Neuronal stem cell (in vitro differentiated cells): Measurements from ENCODE around the gene ULBP3. TPM values are rescaled to one million over a fixed set of nuclear protein-coding genes. Genes with fewer than 3 reads are reported as not detected.

Experiments used
- DNase-seq: peaks from one replicate; pipeline ENCODE4 v3.0.0-alpha.2; 2013; ENCODE audit warnings: low spot score
- H2AFZ ChIP-seq: one replicate; pipeline ENCODE4 v1.6.1; 2013; ENCODE audit warnings: mild to moderate bottlenecking, low read length, inconsistent platforms
- H2AK5ac ChIP-seq: 2 replicates; pipeline ENCODE4 v1.6.1; 2013; ENCODE audit warnings: low read depth, mild to moderate bottlenecking, inconsistent platforms, low read length, moderate library complexity, mixed read lengths
- H2BK120ac ChIP-seq: 2 replicates; pipeline ENCODE4 v1.6.1; 2013; ENCODE audit warnings: low read depth, mild to moderate bottlenecking, inconsistent platforms, low read length, moderate library complexity, mixed read lengths
- H2BK12ac ChIP-seq: one replicate; pipeline ENCODE4 v1.6.1; 2013; ENCODE audit warnings: low read length, inconsistent platforms
- H2BK15ac ChIP-seq: 2 replicates; pipeline ENCODE4 v1.6.1; 2013; ENCODE audit warnings: mild to moderate bottlenecking, low read length, inconsistent platforms, mixed read lengths
- H2BK5ac ChIP-seq: one replicate; pipeline ENCODE4 v1.6.1; 2013; ENCODE audit warnings: inconsistent platforms, mild to moderate bottlenecking, low read length, moderate library complexity
- H3K14ac ChIP-seq: one replicate; pipeline ENCODE4 v1.6.1; 2013; ENCODE audit warnings: low read length, inconsistent platforms
- H3K18ac ChIP-seq: 2 replicates; pipeline ENCODE4 v1.6.1; 2013; ENCODE audit warnings: low read length, inconsistent platforms
- H3K23ac ChIP-seq: 2 replicates; pipeline ENCODE4 v1.6.1; 2013; ENCODE audit warnings: low read depth, mild to moderate bottlenecking, mixed read lengths, low read length, inconsistent platforms; ENCODE audit not compliant: poor library complexity
- H3K27ac ChIP-seq: replicated peaks from 3 replicates; pipeline ENCODE4 v1.5.1; 2013; ENCODE audit warnings: low read length, inconsistent platforms
- H3K27me3 ChIP-seq, 3 experiments: 2 replicates each; pipeline ENCODE4 v1.6.1; 2013; ENCODE audit warnings: low read length in 3 of 3, mild to moderate bottlenecking in 2 of 3, inconsistent platforms in 1 of 3, low read depth in 1 of 3, mixed read lengths in 1 of 3, moderate library complexity in 1 of 3; ENCODE audit not compliant: control insufficient read depth in 3 of 3, insufficient read depth in 3 of 3
- H3K36me3 ChIP-seq, 2 donors: replicated peaks in 1 of 2; 2 replicates each; pipeline ENCODE4 v1.6.1; 2013; ENCODE audit warnings: low read length in 2 of 2; ENCODE audit not compliant: control insufficient read depth in 2 of 2, insufficient read depth in 2 of 2
- H3K4ac ChIP-seq: 2 replicates; pipeline ENCODE4 v1.6.1; 2013; ENCODE audit warnings: inconsistent platforms, mild to moderate bottlenecking, low read length, moderate library complexity
- H3K4me1 ChIP-seq, 2 donors: 1 replicate in 1 of 2; 2 replicates in 1 of 2; pipeline ENCODE4 v1.6.1; 2013; ENCODE audit warnings: low read length in 2 of 2, low read depth in 1 of 2; ENCODE audit not compliant: control insufficient read depth in 2 of 2, insufficient read depth in 1 of 2
- H3K4me2 ChIP-seq: one replicate; pipeline ENCODE4 v1.6.1; 2013; ENCODE audit warnings: mild to moderate bottlenecking, low read length, inconsistent platforms; ENCODE audit not compliant: insufficient read depth, poor library complexity, severe bottlenecking
- H3K4me3 ChIP-seq, 2 donors: 2 replicates each; pipeline ENCODE4 v1.5.1; 2013; ENCODE audit warnings: low read length in 2 of 2, mild to moderate bottlenecking in 2 of 2, inconsistent platforms in 1 of 2, moderate library complexity in 1 of 2
- H3K79me1 ChIP-seq: one replicate; pipeline ENCODE4 v1.6.1; 2013; ENCODE audit warnings: low read depth, mild to moderate bottlenecking, inconsistent platforms, low read length, moderate library complexity
- H3K9ac ChIP-seq: one replicate; pipeline ENCODE4 v1.6.1; 2013; ENCODE audit warnings: mild to moderate bottlenecking, low read depth, low read length, inconsistent platforms; ENCODE audit not compliant: poor library complexity
- H3K9me3 ChIP-seq, 2 donors: replicated peaks in 1 of 2; 2 replicates each; pipeline versions ENCODE3 to v1.6.1; 2013; ENCODE audit warnings: low read length in 2 of 2, mild to moderate bottlenecking in 2 of 2, inconsistent platforms in 1 of 2, low read depth in 1 of 2, mixed read lengths in 1 of 2, moderate library complexity in 1 of 2; ENCODE audit not compliant: control insufficient read depth in 2 of 2, insufficient read depth in 1 of 2
- H4K8ac ChIP-seq: one replicate; pipeline ENCODE4 v1.6.1; 2013; ENCODE audit warnings: low read depth, mild to moderate bottlenecking, inconsistent platforms, low read length, moderate library complexity
- H4K91ac ChIP-seq: one replicate; pipeline ENCODE4 v1.6.1; 2013; ENCODE audit warnings: low read length, low read depth, mild to moderate bottlenecking, inconsistent platforms; ENCODE audit not compliant: poor library complexity
- WGBS, 2 donors: extraction: QIAGEN DNeasy Blood & Tissue Kit; methylation state at CpG; one replicate each; pipeline ENCODE4 v1.1.7; 2013; ENCODE audit warnings: missing lambda C conversion rate in 2 of 2, mixed read lengths in 1 of 2; ENCODE audit not compliant: insufficient read length in 2 of 2, insufficient replicate concordance in 1 of 2; ENCODE audit errors: extremely low coverage in 2 of 2; 5-methylcytosine and 5-hydroxymethylcytosine counted together
- polyA plus RNA-seq, 2 experiments: library from polyadenylated mRNA; stranded (reverse); fragments of 200-250 nt; gene quantifications; one replicate each; pipeline ENCODE4 v1.2.3, GENCODE V29; 2013

The ULBP3 gene
- polyA plus RNA-seq (2013, experiment 1 of 2): 7.8 TPM
- 7.7 TPM for polyA plus RNA-seq (2013, experiment 2 of 2)

DNA sequence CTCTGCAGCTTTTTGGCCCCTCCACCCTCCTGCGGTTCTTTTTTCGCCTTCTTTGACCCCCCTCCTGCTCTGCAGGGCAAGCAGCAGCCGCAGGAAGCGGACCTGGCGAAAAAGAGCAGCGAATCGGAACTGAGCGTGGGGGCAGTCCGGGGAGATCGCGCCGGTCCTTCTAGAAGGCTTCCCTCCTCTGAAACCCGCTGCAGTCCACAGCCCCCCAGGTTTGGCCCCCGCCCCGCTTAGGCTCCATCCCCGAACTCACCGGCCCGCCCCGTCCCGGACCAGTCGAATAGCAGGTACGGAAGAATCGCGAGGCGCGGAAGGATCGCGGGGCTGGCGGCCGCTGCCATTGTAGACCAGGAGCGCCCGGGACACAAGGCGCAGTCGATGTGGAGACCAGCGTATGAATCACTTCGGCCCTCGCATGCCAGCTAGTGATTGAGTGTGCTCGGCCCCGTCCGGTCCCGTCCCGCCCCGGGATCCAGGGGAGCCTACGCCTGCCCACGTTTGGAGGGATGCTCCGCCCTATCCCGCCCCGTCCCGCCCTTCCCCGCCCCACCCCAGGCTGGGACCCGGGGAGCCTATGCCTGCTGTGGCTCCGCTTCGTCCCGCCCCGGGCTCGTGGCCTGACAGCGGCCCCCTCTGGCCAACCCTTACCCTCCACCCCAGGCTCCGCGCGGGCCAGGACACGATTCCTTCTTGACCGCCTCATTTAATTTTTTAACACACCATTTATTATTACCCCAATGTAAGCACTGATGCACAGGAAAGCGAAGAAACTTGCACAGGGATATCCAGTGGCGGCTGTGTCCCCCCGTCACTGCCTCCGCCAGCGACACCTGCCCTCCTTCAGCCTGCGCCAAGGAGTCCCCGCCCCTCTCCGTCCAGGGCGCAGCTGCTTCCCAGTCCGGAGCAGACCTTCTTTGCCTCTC lies at the start of gene ULBP3:
Gene ULBP3 (minus strand): TSS at position 402 of the 929 bp plus-strand sequence. CDS start 55 bp downstream, at position 347.
- Histone ChIP-seq H4K8ac (peak within 1 kb of the TSS; percentile 92), H3K23ac (no peak within 1 kb of the TSS), H3K9me3 (no peaks in the 10 kb centered on the region), H3K79me1 (peaks cover 2% of the 10 kb centered on the region), H2AK5ac (peak within 1 kb of the TSS; percentile 1), H3K4ac (peak within 1 kb of the TSS; percentile 12), H2BK12ac (no peak within 1 kb of the TSS), H3K9ac (peak within 1 kb of the TSS; percentile 80), H3K4me3 (peak within 1 kb of the TSS; percentile 78 to 86), H3K27ac (peak within 1 kb of the TSS; percentile 33), H2BK120ac (peak within 1 kb of the TSS; percentile 8), H3K4me2 (peak within 1 kb of the TSS; percentile 98), H3K18ac (peak within 1 kb of the TSS; percentile 88), H3K14ac (peak within 1 kb of the TSS; percentile 63), H3K27me3 (peaks cover 0 to 3% (median 2%) of the 10 kb centered on the region in 3 experiments), H3K36me3 (peaks cover 4 to 13% of the 10 kb centered on the region in 2 donors), H4K91ac (no peak within 1 kb of the TSS), H3K4me1 (peaks cover 7 to 17% of the 10 kb centered on the region in 2 donors), H2BK15ac (peak within 1 kb of the TSS; percentile 95), H2AFZ (peak within 1 kb of the TSS; percentile 99), H2BK5ac (no peak within 1 kb of the TSS)
- DNase-seq: peak; percentile 86
- WGBS, 2 donors: no CpG with 5 or more reads among the region's 72 CpGs

DNA sequence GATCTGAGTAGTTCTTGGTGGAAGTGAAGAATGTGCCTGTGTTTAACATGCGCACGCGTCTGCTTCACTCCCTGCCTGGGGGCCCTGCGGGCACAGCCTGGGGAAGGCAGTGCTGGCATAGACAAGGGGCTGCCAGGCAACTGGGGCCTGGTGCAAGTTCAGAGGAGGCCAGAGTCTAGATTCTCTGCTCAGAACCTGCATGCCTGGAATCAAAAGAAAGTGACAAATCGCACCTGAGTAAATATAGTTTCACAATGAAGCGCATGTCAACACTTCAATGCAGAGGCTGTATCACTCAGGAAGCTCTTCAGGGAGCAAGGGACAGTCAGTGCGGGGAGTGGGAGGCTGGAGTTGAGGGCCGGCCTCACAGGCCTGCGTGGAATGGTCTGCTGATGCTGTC lies 49.7 kb upstream of the ULBP3 start:
- DNase-seq: no peak
- H3K27ac ChIP-seq: no peak overlapping the region
- no peak overlapping the region for H3K9ac ChIP-seq
- no peak overlapping the region for H2BK12ac ChIP-seq
- no peak overlapping the region for H2BK5ac ChIP-seq
- H2AFZ ChIP-seq: peak overlapping the region; percentile 90
- H2BK120ac ChIP-seq: no peak overlapping the region
- no CpG with 5 or more reads among the region's 9 CpGs for WGBS, 2 donors
- no peak overlapping the region for H3K4me3 ChIP-seq
- no peak overlapping the region for H2BK15ac ChIP-seq
- H3K14ac ChIP-seq: no peak overlapping the region
- H3K4ac ChIP-seq: no peak overlapping the region
- H4K8ac ChIP-seq: no peak overlapping the region
- peaks cover 2 to 15% of the 10 kb centered on the region in 2 donors for H3K4me1 ChIP-seq
- no peaks in the 10 kb centered on the region for H3K36me3 ChIP-seq
- no peaks in the 10 kb centered on the region for H3K9me3 ChIP-seq
- H2AK5ac ChIP-seq: no peak overlapping the region
- H3K23ac ChIP-seq: no peak overlapping the region
- no peaks in the 10 kb centered on the region for H3K27me3 ChIP-seq
- no peaks in the 10 kb centered on the region for H3K79me1 ChIP-seq
- H3K4me2 ChIP-seq: no peak overlapping the region
- H3K18ac ChIP-seq: no peak overlapping the region
- H4K91ac ChIP-seq: no peak overlapping the region

DNA sequence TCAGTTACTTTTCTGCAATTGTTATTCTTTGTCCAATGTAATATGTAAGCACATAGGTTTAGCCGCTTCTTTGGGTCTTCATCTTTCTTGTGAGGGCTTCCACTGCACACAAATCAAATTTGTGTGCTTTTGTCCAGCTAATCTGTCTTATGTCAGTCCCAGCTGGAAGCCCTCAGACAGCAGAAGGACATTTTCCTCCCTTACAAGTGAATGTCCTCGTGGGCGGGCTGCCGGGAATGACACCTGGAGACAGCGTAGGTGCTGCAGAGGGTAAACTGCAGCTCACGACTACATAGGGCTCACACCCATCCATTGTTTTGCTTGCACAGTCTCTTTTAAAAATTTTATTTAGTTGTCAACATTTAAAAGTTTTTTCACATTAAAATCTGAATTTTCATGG lies 49.3 kb upstream of the ULBP3 start:
- H2BK15ac ChIP-seq: no peak overlapping the region
- no CpG with 5 or more reads among the region's 6 CpGs for WGBS, 2 donors
- H3K4me2 ChIP-seq: no peak overlapping the region
- no peaks in the 10 kb centered on the region for H3K9me3 ChIP-seq
- no peak overlapping the region for H2BK120ac ChIP-seq
- no peak overlapping the region for H2BK12ac ChIP-seq
- no peak overlapping the region for H4K91ac ChIP-seq
- H2AFZ ChIP-seq: peak overlapping the region; percentile 90
- H3K79me1 ChIP-seq: no peaks in the 10 kb centered on the region
- no peak overlapping the region for H3K23ac ChIP-seq
- H3K9ac ChIP-seq: no peak overlapping the region
- no peak overlapping the region for H3K27ac ChIP-seq
- H4K8ac ChIP-seq: no peak overlapping the region
- H3K4me1 ChIP-seq: peaks cover 2 to 15% of the 10 kb centered on the region in 2 donors
- no peak overlapping the region for H3K18ac ChIP-seq
- DNase-seq: no peak
- no peaks in the 10 kb centered on the region for H3K36me3 ChIP-seq
- H3K4me3 ChIP-seq: no peak overlapping the region
- no peak overlapping the region for H3K4ac ChIP-seq
- H2AK5ac ChIP-seq: no peak overlapping the region
- no peak overlapping the region for H2BK5ac ChIP-seq
- H3K27me3 ChIP-seq: no peaks in the 10 kb centered on the region
- no peak overlapping the region for H3K14ac ChIP-seq

DNA sequence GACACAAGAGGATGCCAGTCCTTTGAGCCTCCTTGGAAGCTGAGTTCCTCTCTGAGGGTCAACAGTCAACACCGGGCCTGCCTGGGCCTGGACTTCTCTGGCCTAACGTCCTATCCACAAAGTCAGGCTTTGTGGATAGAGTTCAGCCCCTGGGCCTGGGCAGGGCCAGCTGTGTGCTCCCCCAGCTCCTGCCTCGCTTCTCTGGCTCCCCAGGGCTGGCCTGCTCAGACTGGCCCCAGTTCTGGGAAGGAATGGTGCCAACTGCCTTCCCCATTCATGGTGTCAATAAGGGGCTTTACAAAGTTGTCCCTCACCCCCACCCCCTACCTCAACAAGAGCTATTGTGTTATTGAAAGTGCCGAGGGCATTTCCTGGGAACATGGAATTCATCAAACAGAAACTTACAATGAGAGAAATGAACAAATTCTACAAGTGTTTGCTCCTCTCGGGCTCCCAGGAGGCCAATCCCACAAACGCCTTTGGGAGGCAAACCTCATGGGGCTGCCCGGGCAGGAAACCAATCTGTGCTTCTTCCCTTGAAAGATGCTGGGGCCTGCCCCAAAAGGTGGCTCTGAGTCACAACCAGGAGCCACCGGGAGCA lies 47.4 kb upstream of the ULBP3 start:
- Histone ChIP-seq H3K23ac (no peak overlapping the region), H2BK5ac (no peak overlapping the region), H2BK120ac (no peak overlapping the region), H2BK15ac (no peak overlapping the region), H3K9ac (no peak overlapping the region), H3K36me3 (no peaks in the 10 kb centered on the region), H3K4ac (no peak overlapping the region), H3K9me3 (no peaks in the 10 kb centered on the region), H3K27me3 (no peaks in the 10 kb centered on the region), H3K14ac (no peak overlapping the region), H2AFZ (peak overlapping the region; percentile 37), H4K91ac (no peak overlapping the region), H3K4me1 (peaks cover 2 to 15% of the 10 kb centered on the region in 2 donors), H3K79me1 (no peaks in the 10 kb centered on the region), H3K4me3 (no peak overlapping the region), H3K27ac (no peak overlapping the region), H4K8ac (no peak overlapping the region), H3K4me2 (no peak overlapping the region), H3K18ac (no peak overlapping the region), H2BK12ac (no peak overlapping the region), H2AK5ac (no peak overlapping the region)
- DNase-seq: no peak
- no CpG with 5 or more reads among the region's 8 CpGs for WGBS, 2 donors
